GM19455 (cell line): Measurements from ENCODE around the gene GLE1.

Experiments used
- ATAC-seq: cut with Tn5 transposase; IDR thresholded peaks from one replicate; pipeline ENCODE4 v1.9.1; 2021; ENCODE audit not compliant: unreplicated experiment

Gene GLE1

GRCh38 chr9:128587453-128587852 lies 82.9 kb downstream of the GLE1 start:
- no peak for ATAC-seq

DNA sequence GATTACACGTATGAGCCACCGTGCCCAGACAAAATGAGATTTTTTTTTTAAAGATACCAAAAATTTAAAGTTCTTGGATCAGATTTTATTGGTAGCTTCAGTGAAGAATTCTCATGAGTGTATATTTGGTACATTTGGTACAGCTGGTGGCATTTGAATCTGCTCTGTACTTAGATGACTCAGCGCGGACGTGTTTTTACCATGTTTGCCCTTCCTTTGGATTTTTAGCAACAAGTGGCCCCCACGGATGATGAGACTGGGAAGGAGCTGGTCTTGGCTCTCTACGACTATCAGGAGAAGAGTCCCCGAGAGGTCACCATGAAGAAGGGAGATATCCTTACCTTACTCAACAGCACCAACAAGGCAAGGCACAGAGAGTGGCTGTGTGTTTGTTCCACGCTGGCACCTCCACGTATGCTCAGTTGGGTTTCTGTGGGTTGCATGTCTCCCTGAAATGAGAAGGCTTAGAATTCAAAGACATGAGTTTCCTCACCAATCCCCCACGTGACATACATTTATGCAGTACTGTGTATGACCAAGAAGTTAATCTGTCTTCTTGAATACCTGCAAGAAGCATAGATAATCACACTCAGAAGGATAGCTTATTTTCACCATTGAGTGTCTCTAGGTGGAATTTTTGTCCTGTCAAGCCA lies 84.2 kb downstream of the GLE1 start:
- no peak for ATAC-seq
